SJCRH30 (cell line): ENCODE data around the gene ADAM12. TPM values are rescaled to one million over a fixed set of nuclear protein-coding genes. Genes with fewer than 3 reads are reported as not detected.
A peak's percentile ranks its signal among the peaks of the same experiment; 100 is the strongest.

Experiments used
- DNase-seq, 2 experiments: peaks; one replicate each; pipeline ENCODE4 v3.0.0-alpha.2; 2015 to 2020
- H3K27ac ChIP-seq: fragments of 250-450 bp; sonication (Bioruptor Pico); 2 replicates; pipeline ENCODE4 v1.5.1; 2020; ENCODE audit warnings: mild to moderate bottlenecking, moderate library complexity
- H3K27me3 ChIP-seq: fragments of 250-450 bp; sonication (Bioruptor Pico); 2 replicates; pipeline ENCODE4 v1.5.1; 2020; ENCODE audit warnings: mild to moderate bottlenecking, moderate library complexity
- H3K36me3 ChIP-seq: fragments of 250-450 bp; sonication (Bioruptor Pico); 2 replicates; pipeline ENCODE4 v1.5.1; 2020; ENCODE audit warnings: mild to moderate bottlenecking, moderate library complexity
- H3K4me1 ChIP-seq: fragments of 250-450 bp; sonication (Bioruptor Pico); 2 replicates; pipeline ENCODE4 v1.5.1; 2020; ENCODE audit warnings: mild to moderate bottlenecking, moderate library complexity
- H3K4me3 ChIP-seq: fragments of 250-450 bp; sonication (Bioruptor Pico); 2 replicates; pipeline ENCODE4 v1.5.1; 2020; ENCODE audit warnings: mild to moderate bottlenecking, moderate library complexity
- H3K9me3 ChIP-seq: fragments of 250-450 bp; sonication (Bioruptor Pico); replicated peaks from 2 replicates; pipeline ENCODE4 v1.5.1; 2020; ENCODE audit warnings: mild to moderate bottlenecking, moderate library complexity
- total RNA-seq: library from RNA; depleted of rRNA; stranded (reverse); fragments of >200 nt; shearing (Covaris generic); gene quantifications from 2 replicates; pipeline ENCODE4 v1.2.3, GENCODE V29; 2014

Gene ADAM12
- total RNA-seq, 1 experiment from 2014 or later, result 0.26 TPM

- no peak overlapping the region for H3K27ac ChIP-seq
- H3K27me3 ChIP-seq, result no peaks in the 10 kb centered on the region
- H3K4me3 ChIP-seq, result no peak overlapping the region
- no peaks in the 10 kb centered on the region for H3K36me3 ChIP-seq
- no peak for DNase-seq
- H3K9me3 ChIP-seq, result no peaks in the 10 kb centered on the region
- H3K4me1 ChIP-seq, result peaks cover 4% of the 10 kb centered on the region; the same call in 1 of the 2 replicates
Measured at GRCh38 chr10:126224967-126225671, 163.2 kb downstream of the ADAM12 start.

DNA sequence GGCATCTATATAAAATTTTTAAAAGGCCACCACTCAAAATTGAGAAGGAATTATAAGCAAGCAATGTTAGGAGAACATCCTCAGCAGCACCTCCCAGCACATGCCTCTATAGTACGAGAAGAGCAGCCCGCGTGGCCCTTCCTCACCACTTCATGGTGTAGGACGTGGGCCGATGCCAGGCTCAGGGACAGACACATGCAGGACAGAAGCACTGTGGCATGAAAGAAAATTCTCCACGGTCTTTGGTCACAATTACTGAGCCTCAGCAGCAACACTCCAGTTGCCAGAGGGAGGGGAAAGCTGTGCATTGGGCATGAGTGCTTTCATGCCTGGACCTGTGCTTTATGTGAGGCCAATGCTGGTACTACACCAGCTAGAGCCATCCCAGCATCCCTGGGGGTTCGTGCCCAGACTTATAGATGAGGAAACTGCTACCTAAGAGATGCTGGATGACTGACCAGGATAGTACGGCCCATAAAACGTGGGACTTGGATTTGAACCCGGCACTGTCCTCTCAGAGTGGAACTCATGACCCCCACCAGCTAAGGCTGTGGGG lies 164.7 kb downstream of the ADAM12 start:
- Histone ChIP-seq H3K4me1 (peaks cover 4% of the 10 kb centered on the region; the same call in 1 of the 2 replicates), H3K27me3 (no peaks in the 10 kb centered on the region), H3K9me3 (no peaks in the 10 kb centered on the region), H3K27ac (no peak overlapping the region), H3K36me3 (no peaks in the 10 kb centered on the region), H3K4me3 (no peak overlapping the region)
- no peak for DNase-seq

- Histone ChIP-seq H3K9me3 (no peaks in the 10 kb centered on the region), H3K36me3 (no peaks in the 10 kb centered on the region), H3K4me1 (peaks cover 4% of the 10 kb centered on the region; the same call in 1 of the 2 replicates), H3K27ac (no peak overlapping the region), H3K27me3 (no peaks in the 10 kb centered on the region), H3K4me3 (no peak overlapping the region)
- no peak for DNase-seq
Measured at GRCh38 chr10:126222736-126223511, 165.4 kb downstream of the ADAM12 start.

GRCh38 chr10:126221874-126222273 lies 166.4 kb downstream of the ADAM12 start:
- DNase-seq, result no peak
- Histone ChIP-seq H3K36me3 (no peaks in the 10 kb centered on the region), H3K4me3 (no peak overlapping the region), H3K27ac (no peak overlapping the region), H3K4me1 (peaks cover under 1% of the 10 kb centered on the region; the same call in 1 of the 2 replicates), H3K9me3 (no peaks in the 10 kb centered on the region), H3K27me3 (no peaks in the 10 kb centered on the region)

- no peaks in the 10 kb centered on the region for H3K27me3 ChIP-seq
- no peak for DNase-seq
- H3K4me1 ChIP-seq, result peaks cover 6% of the 10 kb centered on the region; the same call in 1 of the 2 replicates
- H3K36me3 ChIP-seq, result no peaks in the 10 kb centered on the region
- no peak overlapping the region for H3K27ac ChIP-seq
- H3K4me3 ChIP-seq, result no peak overlapping the region
- H3K9me3 ChIP-seq, result no peaks in the 10 kb centered on the region
Measured at GRCh38 chr10:126218778-126219649, 169.3 kb downstream of the ADAM12 start.

DNA sequence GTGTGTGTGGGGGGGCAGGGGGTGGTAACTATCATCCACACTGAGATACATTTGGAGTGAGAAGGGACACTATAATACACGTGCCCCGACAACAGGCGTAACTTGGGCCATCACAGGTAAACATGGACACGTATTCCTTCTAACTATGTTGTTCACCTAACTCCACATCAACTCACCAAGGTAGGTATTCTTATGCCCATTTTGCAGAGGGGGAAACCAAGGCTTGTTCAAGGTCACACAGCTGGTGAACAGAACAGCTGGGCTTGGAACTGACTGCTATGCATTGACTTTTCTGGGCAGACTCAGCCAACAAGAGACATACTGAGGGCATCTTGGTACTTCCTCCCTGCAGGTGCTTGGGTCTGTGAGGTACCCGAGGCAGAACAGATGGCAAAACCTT lies 170.1 kb downstream of the ADAM12 start:
- Histone ChIP-seq H3K4me1 (peaks cover 6% of the 10 kb centered on the region; the same call in 1 of the 2 replicates), H3K36me3 (no peaks in the 10 kb centered on the region), H3K27ac (no peak overlapping the region), H3K4me3 (no peak overlapping the region), H3K27me3 (no peaks in the 10 kb centered on the region), H3K9me3 (no peaks in the 10 kb centered on the region)
- DNase-seq, result no peak

DNA sequence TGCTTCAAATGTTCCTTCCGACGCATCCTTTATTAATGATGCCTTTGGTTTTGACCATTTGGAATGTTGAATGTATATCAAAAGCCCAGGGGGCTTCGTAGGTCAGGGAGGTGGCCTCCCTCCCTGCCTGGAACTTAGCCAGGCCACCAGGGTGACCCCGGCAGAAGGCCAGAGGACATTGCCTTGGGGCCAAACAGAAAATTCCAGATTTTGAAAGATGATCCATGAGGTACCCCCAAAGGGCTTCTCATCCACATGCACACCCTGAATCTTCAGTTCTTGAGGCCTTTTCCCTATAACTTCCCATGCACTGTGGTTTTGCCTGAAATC lies 171.7 kb downstream of the ADAM12 start:
- H3K27ac ChIP-seq, result no peak overlapping the region
- peak in 1 of 2 experiments; percentile 7 for DNase-seq

GRCh38 chr10:126215746-126216631 lies 172.3 kb downstream of the ADAM12 start:
- Histone ChIP-seq H3K9me3 (no peaks in the 10 kb centered on the region), H3K4me3 (no peak overlapping the region), H3K36me3 (no peaks in the 10 kb centered on the region), H3K4me1 (peaks cover 6% of the 10 kb centered on the region; the same call in 1 of the 2 replicates), H3K27me3 (no peaks in the 10 kb centered on the region), H3K27ac (no peak overlapping the region)
- no peak for DNase-seq

More for the DNA sequence above, 171.7 kb downstream of the ADAM12 start:
- Histone ChIP-seq H3K36me3 (no peaks in the 10 kb centered on the region), H3K4me1 (peaks cover 6% of the 10 kb centered on the region; the same call in 1 of the 2 replicates), H3K9me3 (no peaks in the 10 kb centered on the region), H3K27me3 (no peaks in the 10 kb centered on the region), H3K4me3 (no peak overlapping the region)

- H3K9me3 ChIP-seq, result no peaks in the 10 kb centered on the region
- no peak for DNase-seq
- H3K4me1 ChIP-seq, result peaks cover 6% of the 10 kb centered on the region; the same call in 1 of the 2 replicates
- H3K4me3 ChIP-seq, result no peak overlapping the region
- no peaks in the 10 kb centered on the region for H3K27me3 ChIP-seq
- H3K27ac ChIP-seq, result no peak overlapping the region
- no peaks in the 10 kb centered on the region for H3K36me3 ChIP-seq
Measured at GRCh38 chr10:126214679-126215078, 173.6 kb downstream of the ADAM12 start.

- Histone ChIP-seq H3K27ac (no peak overlapping the region), H3K9me3 (no peaks in the 10 kb centered on the region), H3K4me1 (peaks cover 6% of the 10 kb centered on the region; the same call in 1 of the 2 replicates), H3K4me3 (no peak overlapping the region), H3K36me3 (no peaks in the 10 kb centered on the region), H3K27me3 (no peaks in the 10 kb centered on the region)
- no peak for DNase-seq
Measured at GRCh38 chr10:126214021-126214420, 174.3 kb downstream of the ADAM12 start.

DNA sequence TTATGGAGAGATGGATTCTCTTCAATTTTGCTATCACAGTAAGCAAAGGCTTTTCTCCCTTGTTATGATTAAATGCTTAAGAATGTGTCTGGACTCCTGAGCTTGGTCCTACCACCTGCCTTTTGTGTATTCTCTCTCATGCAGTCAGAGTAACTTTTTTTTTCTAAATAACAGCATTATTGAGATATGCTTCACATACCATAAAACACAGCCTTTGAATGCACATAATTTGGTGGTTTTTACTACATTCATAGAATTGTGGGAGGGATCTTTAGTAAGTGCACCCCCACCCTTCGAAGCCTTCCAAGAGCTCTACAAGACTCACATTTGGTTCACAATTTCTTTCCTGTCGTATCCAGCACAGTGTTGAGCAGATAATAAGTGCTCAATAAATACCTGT lies 175.5 kb downstream of the ADAM12 start:
- Histone ChIP-seq H3K4me1 (peaks cover 6% of the 10 kb centered on the region; the same call in 1 of the 2 replicates), H3K36me3 (no peaks in the 10 kb centered on the region), H3K4me3 (no peak overlapping the region), H3K27ac (no peak overlapping the region), H3K9me3 (no peaks in the 10 kb centered on the region), H3K27me3 (no peaks in the 10 kb centered on the region)
- DNase-seq, result no peak

DNA sequence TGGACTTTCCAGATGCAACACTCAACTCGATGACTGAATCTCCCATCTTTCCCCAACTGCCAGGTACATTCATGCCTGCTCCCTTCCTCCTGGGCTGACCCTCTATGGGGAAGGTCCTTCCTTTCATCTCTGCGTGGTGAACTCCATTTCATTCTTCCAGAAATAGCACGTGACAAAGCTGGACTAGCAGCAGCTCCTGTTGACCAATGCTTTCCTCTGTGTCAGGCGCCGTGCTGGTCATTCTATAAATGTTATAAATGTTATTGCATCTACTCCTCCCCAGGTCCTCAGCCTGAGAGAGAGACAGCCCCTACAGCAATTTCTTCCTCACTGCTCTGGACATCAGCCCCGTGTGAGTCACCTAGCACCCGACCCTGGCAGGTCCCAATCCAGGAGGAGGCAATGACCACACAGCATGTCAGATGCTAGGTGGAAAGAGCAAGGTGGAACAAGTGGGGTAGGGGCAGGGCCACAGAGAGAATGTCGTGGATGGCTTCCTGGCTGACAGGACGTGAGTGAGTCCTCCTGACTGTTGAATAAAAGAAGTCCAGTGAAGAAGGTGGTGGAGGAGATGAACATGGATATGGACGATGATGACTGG lies 178.1 kb downstream of the ADAM12 start:
- DNase-seq, result no peak
- Histone ChIP-seq H3K36me3 (no peaks in the 10 kb centered on the region), H3K4me3 (no peak overlapping the region), H3K27ac (no peak overlapping the region), H3K4me1 (no peaks in the 10 kb centered on the region), H3K9me3 (no peaks in the 10 kb centered on the region), H3K27me3 (no peaks in the 10 kb centered on the region)

GRCh38 chr10:126209451-126209850 lies 178.8 kb downstream of the ADAM12 start:
- Histone ChIP-seq H3K27me3 (no peaks in the 10 kb centered on the region), H3K27ac (no peak overlapping the region), H3K9me3 (no peaks in the 10 kb centered on the region), H3K36me3 (no peaks in the 10 kb centered on the region), H3K4me1 (no peaks in the 10 kb centered on the region), H3K4me3 (no peak overlapping the region)
- DNase-seq, result no peak
